HL-60 (cell line): ENCODE measurements around the gene SMOC2.

ENCODE experiments used
- DNase-seq, 2 experiments: peaks; one replicate each; pipeline ENCODE4 v3.0.0-alpha.2; 2010 to 2020; ENCODE audit warnings: low read depth in 1 of 2, low spot score in 1 of 2
- H3K27ac ChIP-seq: fragments of 250-450 bp; sonication (Bioruptor Pico); replicated peaks from 2 replicates; pipeline ENCODE4 v1.5.1; 2020; ENCODE audit warnings: mild to moderate bottlenecking, moderate library complexity
- H3K27me3 ChIP-seq: fragments of 250-450 bp; sonication (Bioruptor Pico); 2 replicates; pipeline ENCODE4 v1.5.1; 2021; ENCODE audit warnings: mild to moderate bottlenecking, moderate library complexity; ENCODE audit not compliant: insufficient read depth, poor library complexity, severe bottlenecking
- H3K4me3 ChIP-seq: replicated peaks from 2 replicates; pipeline ENCODE4 v1.5.1; 2011; ENCODE audit warnings: mild to moderate bottlenecking, control low read depth, low read length; ENCODE audit not compliant: insufficient read depth
- CTCF ChIP-seq: IDR thresholded peaks from one replicate; pipeline ENCODE4 v1.5.1; 2011; ENCODE audit warnings: low read length, control low read depth, inconsistent platforms; ENCODE audit not compliant: insufficient read depth
- GABPA ChIP-seq: IDR thresholded peaks from 2 replicates; pipeline ENCODE4 v1.6.1; 2012; ENCODE audit warnings: low read depth
- POLR2AphosphoS5 ChIP-seq: IDR thresholded peaks from 2 replicates; pipeline ENCODE4 v1.6.1; 2012; ENCODE audit warnings: low read depth
- REST ChIP-seq: IDR thresholded peaks from 2 replicates; pipeline ENCODE4 v1.6.1; 2012; ENCODE audit warnings: low read depth; ENCODE audit not compliant: insufficient replicate concordance
- SPI1 ChIP-seq: IDR thresholded peaks from 2 replicates; pipeline ENCODE4 v1.6.1; 2012; ENCODE audit warnings: low read depth, mild to moderate bottlenecking, borderline replicate concordance

Gene SMOC2

GRCh38 chr6:168575346-168576098, 134.5 kb downstream of the SMOC2 start:
- no peaks in the 10 kb centered on the region for H3K27me3 ChIP-seq
- no peak for DNase-seq
- H3K27ac ChIP-seq = no peak overlapping the region
- no peak for TF ChIP-seq POLR2AphosphoS5
- no peak for TF ChIP-seq SPI1
- no peak overlapping the region for H3K4me3 ChIP-seq

- Histone ChIP-seq H3K27ac (no peak overlapping the region), H3K27me3 (no peaks in the 10 kb centered on the region), H3K4me3 (no peak overlapping the region)
- DNase-seq = no peak
- TF ChIP-seq POLR2AphosphoS5 (no peak), REST (no peak), CTCF (no peak), GABPA (no peak), SPI1 (no peak)
Measured at GRCh38 chr6:168576388-168576787, 135.4 kb downstream of the SMOC2 start.

- Histone ChIP-seq H3K27me3 (no peaks in the 10 kb centered on the region), H3K27ac (no peak overlapping the region), H3K4me3 (no peak overlapping the region)
- no peak for DNase-seq
- TF ChIP-seq POLR2AphosphoS5 (no peak), SPI1 (no peak), GABPA (no peak), CTCF (no peak), REST (no peak)
Measured at GRCh38 chr6:168577496-168577895, 136.5 kb downstream of the SMOC2 start.

- no peak for DNase-seq
- TF ChIP-seq SPI1 = no peak
- no peak for TF ChIP-seq POLR2AphosphoS5
- no peak for TF ChIP-seq CTCF
- no peak for TF ChIP-seq REST
- no peak for TF ChIP-seq GABPA
- H3K27me3 ChIP-seq = no peaks in the 10 kb centered on the region
- no peak overlapping the region for H3K4me3 ChIP-seq
- no peak overlapping the region for H3K27ac ChIP-seq
Measured at GRCh38 chr6:168578036-168578435, 137.1 kb downstream of the SMOC2 start.
